Occipital lobe (tissue), 2 donors: Measurements from ENCODE around the gene PHB1. TPM values are rescaled to one million over a fixed set of nuclear protein-coding genes. Genes with fewer than 3 reads are reported as not detected.
"Not testable (repeated sequence)": the region's sequence is repeated elsewhere in the genome, so short reads cannot be mapped to it uniquely, and the experiment has no call there.

Source experiments
- DNase-seq: peaks from one replicate; lab custom pipeline; 2025; lab: John Stamatoyannopoulos, UW
- total RNA-seq: library from RNA; depleted of rRNA; stranded (reverse); fragments of >200 nt; gene quantifications from one replicate; pipeline ENCODE4 v1.2.3, GENCODE V29; 2014

Gene PHB1
- total RNA-seq, 1 donor from 2014 or later = 42.0 TPM

DNA sequence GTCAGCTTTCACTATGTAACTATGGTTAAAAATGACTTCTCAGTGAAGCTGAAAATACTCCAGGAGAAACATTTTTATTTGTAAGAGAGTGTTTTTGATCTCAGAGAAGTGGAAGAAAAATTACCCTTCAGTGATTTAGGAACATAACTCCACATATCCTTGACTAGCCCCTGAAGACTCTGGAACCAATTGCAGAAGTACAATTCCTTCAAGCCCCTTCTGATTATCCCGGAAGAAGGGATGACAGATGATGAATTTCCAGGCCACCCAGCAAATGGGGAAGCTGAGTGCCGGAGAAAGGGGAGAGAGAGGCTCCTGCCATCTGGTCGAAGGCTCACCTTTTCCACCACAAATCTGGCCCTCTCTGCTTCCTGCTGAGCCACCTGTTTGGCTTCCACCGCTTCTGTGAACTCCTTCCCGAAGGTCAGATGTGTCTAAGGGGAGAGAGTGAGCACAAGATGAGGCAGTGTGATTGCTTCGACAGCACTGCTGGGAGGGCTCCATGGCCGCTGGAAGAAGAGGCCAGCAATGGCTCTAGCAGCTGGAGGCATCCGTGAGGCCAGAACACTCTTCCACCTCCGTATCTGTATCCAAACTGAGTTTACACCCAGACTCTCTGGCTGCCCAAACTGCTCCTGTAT, 8.1 kb downstream of the PHB1 start:
- DNase-seq = no peak

GRCh38 chr17:49404906-49405305, 9.8 kb downstream of the PHB1 start:
- no peak for DNase-seq

- DNase-seq = no peak
These were observed 10.3 kb downstream of the PHB1 start for GRCh38 chr17:49404361-49404760.

DNA sequence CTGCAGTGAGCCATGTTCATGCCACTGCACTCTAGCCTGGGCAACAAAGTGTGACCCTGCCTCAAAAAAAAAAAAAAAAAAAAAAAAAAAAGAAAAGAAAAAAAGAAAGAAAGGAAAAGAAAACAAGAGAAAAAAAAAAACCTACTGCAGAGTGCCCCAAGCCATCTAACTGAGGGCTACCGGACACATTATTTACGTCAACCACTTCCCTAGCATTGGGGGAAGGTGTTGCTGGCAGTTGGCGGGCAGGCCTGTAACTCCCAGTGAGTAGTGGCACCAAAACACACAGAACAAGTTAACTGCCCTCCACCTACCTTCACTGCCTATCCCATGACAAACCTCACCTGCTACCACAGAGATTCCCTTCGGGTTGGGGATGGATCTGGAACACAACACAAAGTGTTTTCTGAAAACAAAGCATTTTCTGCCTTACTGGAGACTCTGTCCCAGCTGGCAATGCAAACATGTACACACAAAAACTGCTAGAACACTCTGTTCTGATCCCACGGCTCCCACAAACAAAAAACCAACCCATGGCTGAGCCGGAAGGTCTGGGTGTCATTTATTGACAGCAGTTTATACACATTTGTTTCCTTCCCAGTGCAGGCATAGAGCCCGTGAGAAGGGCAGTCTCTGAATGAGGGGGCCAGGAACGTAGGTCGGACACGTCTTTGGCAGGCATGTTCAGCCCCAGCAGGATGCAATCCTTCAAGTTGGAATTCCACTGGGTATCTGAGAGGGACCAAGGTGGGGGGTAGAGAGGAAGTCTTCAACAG, 11.0 kb downstream of the PHB1 start:
- DNase-seq = peak; percentile 18

GRCh38 chr17:49402706-49403105, 12.0 kb downstream of the PHB1 start:
- DNase-seq = no peak

DNA sequence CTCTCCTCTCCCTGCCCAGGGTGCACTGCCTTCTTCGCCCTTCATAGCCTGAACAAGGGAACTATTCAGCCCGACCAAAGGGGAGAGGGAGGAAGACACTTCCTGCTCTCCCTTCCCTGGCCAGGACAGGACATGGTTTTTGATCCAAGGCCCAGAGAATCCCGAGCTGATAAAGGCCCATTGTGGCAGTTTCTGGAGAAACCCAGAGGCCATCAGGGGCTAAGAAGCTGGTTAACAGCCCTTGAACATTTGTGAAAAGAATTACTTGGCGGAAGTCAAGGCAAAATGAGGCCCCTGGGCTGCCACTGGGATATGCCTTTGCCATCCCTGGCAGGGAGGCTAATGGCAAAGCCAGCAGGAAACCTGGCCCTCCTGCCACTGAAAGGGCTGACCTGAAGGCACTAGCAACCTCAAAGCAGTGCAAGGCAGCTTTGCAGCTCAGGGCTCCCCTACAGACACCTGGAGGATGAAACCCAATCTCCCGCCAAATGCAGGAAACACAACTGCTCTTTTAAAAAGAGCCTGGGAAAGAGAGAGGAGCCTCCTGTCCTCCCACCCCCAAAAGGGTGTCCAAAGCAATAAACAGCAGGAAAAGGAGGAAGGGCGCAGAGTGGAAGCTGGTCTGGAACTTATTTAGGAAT, 12.6 kb downstream of the PHB1 start:
- peak; percentile 21 for DNase-seq

- no peak for DNase-seq
These were observed 14.7 kb downstream of the PHB1 start for GRCh38 chr17:49399995-49400394.

DNA sequence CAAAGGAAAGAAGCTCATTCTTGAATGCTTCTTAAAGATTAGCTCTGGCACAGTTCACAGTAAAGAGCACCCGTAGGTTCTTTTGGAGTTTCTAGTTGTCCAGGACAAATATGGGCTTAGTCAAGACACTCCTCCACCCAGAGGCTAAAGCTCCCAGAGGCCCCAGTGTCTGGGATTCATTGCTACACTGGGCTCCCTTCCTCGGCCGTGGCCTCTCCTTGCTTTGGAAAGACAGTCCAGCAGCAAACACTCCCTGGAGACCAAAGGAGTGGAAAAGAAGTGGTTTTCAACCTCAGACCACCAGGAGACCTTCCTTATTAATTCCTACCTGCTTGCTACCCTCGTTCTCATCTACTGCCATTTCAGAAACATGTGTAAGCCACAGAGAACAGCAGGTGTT, 17.1 kb downstream of the PHB1 start:
- no peak for DNase-seq

- no peak for DNase-seq
These were observed 21.0 kb downstream of the PHB1 start for GRCh38 chr17:49393491-49394255.

- DNase-seq = peak; percentile 8
These were observed 23.9 kb downstream of the PHB1 start for GRCh38 chr17:49390548-49391324.

DNA sequence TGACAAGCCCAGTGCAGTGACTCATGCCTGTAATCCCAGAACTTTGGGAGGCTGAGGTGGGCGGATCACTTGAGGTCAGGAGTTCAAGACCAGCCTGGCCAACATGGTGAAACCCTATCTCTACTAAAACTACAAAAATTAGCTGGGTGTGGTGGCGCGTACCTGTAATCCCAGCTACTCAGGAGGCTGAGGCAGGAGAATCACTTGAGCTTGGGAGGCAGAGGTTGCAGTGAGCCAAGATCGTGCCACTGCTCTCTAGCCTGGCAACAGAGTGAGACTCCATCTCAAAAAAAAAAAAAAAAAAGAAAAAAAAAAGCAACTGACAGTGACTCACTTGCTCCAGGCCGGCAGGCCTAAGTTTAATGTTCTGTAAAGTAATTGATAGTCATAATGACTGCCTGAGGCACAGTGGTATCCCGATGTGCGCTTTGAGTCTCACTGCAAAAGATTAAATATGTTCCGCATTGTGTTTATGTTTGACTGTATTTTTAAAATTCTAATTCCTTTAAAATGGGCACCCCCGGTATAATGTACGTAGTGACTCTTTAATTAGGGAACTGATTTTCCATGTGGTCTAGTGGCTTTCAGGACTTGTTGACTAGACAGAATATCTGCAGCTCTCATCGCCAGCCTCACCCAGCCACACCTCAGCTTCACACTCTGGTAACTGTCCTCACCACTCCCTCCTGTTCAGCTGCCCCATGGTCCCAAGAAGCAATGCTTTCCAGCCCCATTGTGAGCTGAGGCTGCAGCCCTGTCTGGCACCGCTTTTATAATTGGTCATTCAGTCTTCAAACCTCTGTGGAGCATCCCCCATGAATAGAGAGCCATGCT, 25.0 kb downstream of the PHB1 start:
- DNase-seq = not testable (repeated sequence)

GRCh38 chr17:49388692-49389513, 25.8 kb downstream of the PHB1 start:
- no peak for DNase-seq

GRCh38 chr17:49388290-49388640, 26.4 kb downstream of the PHB1 start:
- DNase-seq = no peak

GRCh38 chr17:49387498-49388289, 27.0 kb downstream of the PHB1 start:
- no peak for DNase-seq

- DNase-seq = no peak
These were observed 28.3 kb downstream of the PHB1 start for GRCh38 chr17:49386373-49386772.

DNA sequence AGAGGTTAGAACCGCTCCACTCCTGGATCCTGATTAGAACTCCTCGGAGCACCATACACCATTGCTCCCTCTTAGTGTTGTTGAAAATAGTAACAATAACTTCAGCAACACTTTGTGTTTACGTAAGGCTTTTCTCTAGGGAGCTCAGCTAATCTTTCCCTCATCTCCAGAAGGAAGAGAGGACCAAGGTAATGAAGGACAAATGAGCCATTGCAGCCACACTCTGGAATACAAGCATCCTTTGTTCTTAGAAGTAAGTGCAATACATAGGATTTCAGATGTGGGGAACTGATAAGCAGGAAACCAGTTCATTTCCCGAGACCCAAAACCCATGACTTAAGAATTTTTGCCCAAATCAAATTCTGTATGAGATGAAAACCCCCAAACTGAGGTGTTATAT, 29.7 kb downstream of the PHB1 start:
- DNase-seq = no peak

DNA sequence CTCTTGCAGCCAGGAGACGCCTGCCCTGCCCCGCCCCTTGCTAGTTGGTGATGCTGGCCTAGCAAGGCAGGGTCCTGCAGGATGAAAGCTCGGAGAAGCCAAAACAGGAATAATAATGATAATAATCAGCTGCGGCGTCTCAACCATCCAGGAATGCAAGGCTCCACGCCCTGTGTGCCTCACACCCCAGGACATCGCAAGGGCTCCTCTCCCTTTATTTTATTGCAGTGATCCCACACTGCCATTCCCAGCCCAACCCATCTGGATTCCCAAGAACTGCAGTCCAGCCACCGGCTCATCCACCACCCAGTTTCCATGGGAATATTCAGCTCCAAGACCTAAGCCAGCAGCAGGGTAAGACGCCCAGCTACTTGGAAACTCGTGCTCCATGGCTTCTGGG, 31.6 kb downstream of the PHB1 start:
- DNase-seq = no peak

DNA sequence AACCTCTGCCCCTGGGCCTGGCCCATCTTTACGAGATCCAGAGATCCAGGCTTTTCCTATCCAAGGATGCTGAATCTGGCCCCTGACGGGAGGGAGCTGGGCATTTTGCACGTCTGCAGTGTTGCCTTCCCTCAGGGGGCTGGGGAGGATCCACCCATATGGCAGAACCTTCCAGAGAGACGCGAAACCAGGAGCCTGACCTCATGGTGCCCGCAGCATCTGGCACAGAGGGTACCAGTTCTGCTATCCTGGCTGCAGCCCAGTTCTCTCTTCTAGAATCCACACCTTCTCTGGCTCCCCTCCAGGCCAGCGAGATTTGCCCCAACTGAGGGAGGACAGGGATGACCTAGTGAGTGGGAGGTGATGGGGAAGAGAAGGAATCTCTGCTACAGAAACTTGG, 32.1 kb downstream of the PHB1 start:
- no peak for DNase-seq

DNA sequence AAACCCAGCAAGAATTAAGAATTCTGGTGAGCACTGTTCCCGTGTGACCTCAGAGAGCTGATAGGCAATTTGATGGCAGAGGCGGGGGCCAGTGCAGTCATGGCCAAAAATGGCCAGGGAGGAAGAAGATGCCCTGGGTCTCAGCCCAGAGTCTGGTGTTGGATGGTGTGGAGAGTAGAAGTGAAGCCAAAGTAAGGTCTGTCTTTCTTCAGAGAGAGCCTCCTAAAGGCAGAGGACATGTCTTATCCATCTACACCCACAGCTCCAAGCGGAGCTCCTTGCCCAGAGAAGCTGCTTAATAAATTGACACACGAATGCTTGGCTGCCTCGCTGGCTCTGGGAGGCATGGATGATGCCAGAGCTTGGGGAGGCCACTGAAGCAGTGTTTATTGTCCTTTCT, 32.9 kb downstream of the PHB1 start:
- no peak for DNase-seq
